Liver (tissue), 3 donors: Measurements from ENCODE around the gene EEIG1.

Source experiments
- GABPA ChIP-seq, 2 donors: IDR thresholded peaks in 1 of 2; conservative IDR thresholded peaks in 1 of 2; 2 replicates each; pipeline ENCODE4 v1.6.1; 2016; ENCODE audit warnings: antibody characterized with exemption in 2 of 2, mild to moderate bottlenecking in 1 of 2, moderate library complexity in 1 of 2
- JUND ChIP-seq, 2 donors: IDR thresholded peaks; 2 replicates each; pipeline ENCODE4 v1.6.1; 2016; ENCODE audit warnings: antibody characterized with exemption in 2 of 2
- RAD21 ChIP-seq, 2 donors: IDR thresholded peaks; 2 replicates each; pipeline ENCODE4 v1.6.1; 2016; ENCODE audit warnings: antibody characterized with exemption in 2 of 2, mild to moderate bottlenecking in 2 of 2
- TAF1 ChIP-seq: conservative IDR thresholded peaks from 2 replicates; pipeline ENCODE4 v1.6.1; 2016; ENCODE audit warnings: antibody characterized with exemption, mild to moderate bottlenecking
- YY1 ChIP-seq: IDR thresholded peaks from 2 replicates; pipeline ENCODE4 v1.6.1; 2016; ENCODE audit warnings: antibody characterized with exemption, mild to moderate bottlenecking
- TF ChIP-seq, protein P1 (sequence below): fragments of 150-350 bp; IDR thresholded peaks from 2 replicates; pipeline ENCODE4 v1.5.1; 2017; ENCODE audit warnings: improper control_type of control experiment, low read depth, low read length; ENCODE audit not compliant: missing input control
- TF ChIP-seq, protein P2 (sequence below): IDR thresholded peaks from 2 replicates; pipeline ENCODE4 v1.6.1; 2016; ENCODE audit warnings: antibody characterized with exemption
- TF ChIP-seq, protein P3 (sequence below): IDR thresholded peaks from 2 replicates; pipeline ENCODE4 v1.6.1; 2016; ENCODE audit warnings: antibody characterized with exemption
- donor health status: healthy.
- donor health status: healthy.

DNA sequence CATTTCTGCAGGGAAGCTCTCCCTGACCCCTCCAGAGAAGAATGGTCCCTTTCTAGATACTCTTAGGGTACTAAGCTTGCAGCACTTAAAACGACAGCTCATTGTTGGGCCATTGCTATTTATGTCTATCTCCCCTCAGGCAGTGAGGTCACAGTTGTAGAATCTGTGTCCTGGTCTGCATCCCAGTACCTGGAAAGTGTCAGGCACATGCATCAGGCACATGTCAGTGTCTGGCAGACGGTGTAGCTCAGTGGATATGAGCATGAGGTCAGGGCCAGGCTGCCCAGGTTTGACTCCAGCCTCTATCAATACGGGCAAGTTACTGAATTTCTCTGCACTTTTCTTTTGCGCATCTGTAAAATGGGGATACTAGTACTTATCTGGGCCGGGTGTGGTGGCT is 22.2 kb upstream of the EEIG1 start:
- TF ChIP-seq, protein P1, sequence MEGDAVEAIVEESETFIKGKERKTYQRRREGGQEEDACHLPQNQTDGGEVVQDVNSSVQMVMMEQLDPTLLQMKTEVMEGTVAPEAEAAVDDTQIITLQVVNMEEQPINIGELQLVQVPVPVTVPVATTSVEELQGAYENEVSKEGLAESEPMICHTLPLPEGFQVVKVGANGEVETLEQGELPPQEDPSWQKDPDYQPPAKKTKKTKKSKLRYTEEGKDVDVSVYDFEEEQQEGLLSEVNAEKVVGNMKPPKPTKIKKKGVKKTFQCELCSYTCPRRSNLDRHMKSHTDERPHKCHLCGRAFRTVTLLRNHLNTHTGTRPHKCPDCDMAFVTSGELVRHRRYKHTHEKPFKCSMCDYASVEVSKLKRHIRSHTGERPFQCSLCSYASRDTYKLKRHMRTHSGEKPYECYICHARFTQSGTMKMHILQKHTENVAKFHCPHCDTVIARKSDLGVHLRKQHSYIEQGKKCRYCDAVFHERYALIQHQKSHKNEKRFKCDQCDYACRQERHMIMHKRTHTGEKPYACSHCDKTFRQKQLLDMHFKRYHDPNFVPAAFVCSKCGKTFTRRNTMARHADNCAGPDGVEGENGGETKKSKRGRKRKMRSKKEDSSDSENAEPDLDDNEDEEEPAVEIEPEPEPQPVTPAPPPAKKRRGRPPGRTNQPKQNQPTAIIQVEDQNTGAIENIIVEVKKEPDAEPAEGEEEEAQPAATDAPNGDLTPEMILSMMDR = no peak
- no peak for TF ChIP-seq RAD21 (IDR thresholded peaks at IDR 0.05)
- no peak for TF ChIP-seq YY1
- TF ChIP-seq, protein P2, sequence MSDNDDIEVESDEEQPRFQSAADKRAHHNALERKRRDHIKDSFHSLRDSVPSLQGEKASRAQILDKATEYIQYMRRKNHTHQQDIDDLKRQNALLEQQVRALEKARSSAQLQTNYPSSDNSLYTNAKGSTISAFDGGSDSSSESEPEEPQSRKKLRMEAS = no peak
- TF ChIP-seq TAF1 = no peak
- TF ChIP-seq, protein P3, sequence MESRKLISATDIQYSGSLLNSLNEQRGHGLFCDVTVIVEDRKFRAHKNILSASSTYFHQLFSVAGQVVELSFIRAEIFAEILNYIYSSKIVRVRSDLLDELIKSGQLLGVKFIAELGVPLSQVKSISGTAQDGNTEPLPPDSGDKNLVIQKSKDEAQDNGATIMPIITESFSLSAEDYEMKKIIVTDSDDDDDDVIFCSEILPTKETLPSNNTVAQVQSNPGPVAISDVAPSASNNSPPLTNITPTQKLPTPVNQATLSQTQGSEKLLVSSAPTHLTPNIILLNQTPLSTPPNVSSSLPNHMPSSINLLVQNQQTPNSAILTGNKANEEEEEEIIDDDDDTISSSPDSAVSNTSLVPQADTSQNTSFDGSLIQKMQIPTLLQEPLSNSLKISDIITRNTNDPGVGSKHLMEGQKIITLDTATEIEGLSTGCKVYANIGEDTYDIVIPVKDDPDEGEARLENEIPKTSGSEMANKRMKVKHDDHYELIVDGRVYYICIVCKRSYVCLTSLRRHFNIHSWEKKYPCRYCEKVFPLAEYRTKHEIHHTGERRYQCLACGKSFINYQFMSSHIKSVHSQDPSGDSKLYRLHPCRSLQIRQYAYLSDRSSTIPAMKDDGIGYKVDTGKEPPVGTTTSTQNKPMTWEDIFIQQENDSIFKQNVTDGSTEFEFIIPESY = no peak
- TF ChIP-seq JUND (IDR thresholded peaks at IDR 0.05) = no peak
- TF ChIP-seq GABPA (IDR thresholded peaks at IDR 0.05 in 1 of 2, conservative IDR thresholded peaks at IDR 0.05 in 1 of 2) = no peak
